ENCODE measurements around the gene ARF4. TPM values are rescaled to one million over a fixed set of nuclear protein-coding genes. Genes with fewer than 3 reads are reported as not detected.
"Not testable (repeated sequence)": the region's sequence is repeated elsewhere in the genome, so short reads cannot be mapped to it uniquely, and the experiment has no call there.

ARF4 gene
- total RNA-seq, 5 donors from 2014 or later (not counting 1 experiment from before 2014, with no cell fraction given), result 44.7 to 71.5 (median 47.3) TPM

GRCh38 chr3:57624801-57625200, 27.7 kb upstream of the ARF4 start:
- Histone ChIP-seq H3K9me3 (no peaks in the 10 kb centered on the region), H3K4me1 (ENCODE audit: control insufficient read depth in 1 of 2, extremely low read depth in 1 of 2, insufficient read depth in 2 of 2, low read length in 2 of 2) (no peaks in the 10 kb centered on the region), H3K27me3 (replicated peaks in 1 of 2; ENCODE audit: control insufficient read depth in 2 of 2, extremely low read depth in 1 of 2, insufficient read depth in 2 of 2, low read length in 1 of 2) (no peaks in the 10 kb centered on the region), H3K4me3 (ENCODE audit: control insufficient read depth in 1 of 2, extremely low read depth in 1 of 2, low read length in 1 of 2) (no peak overlapping the region), H3K36me3 (ENCODE audit: control insufficient read depth in 2 of 2, extremely low read depth in 1 of 2, insufficient read depth in 1 of 2, low read length in 1 of 2) (peaks cover 14 to 44% of the 10 kb centered on the region in 2 donors), H3K27ac (ENCODE audit: low read length) (no peak overlapping the region)
- POLR2A ChIA-PET, result no interaction called here
- ATAC-seq (replicated peaks in 1 of 4) (no peak), DNase-seq (no peak)
- H3K27ac Mint-ChIP-seq, result peak overlapping the region; percentile 13 to 55
- H3K36me3 Mint-ChIP-seq, result peaks cover 47% of the 10 kb centered on the region
- no peaks in the 10 kb centered on the region for H3K4me1 Mint-ChIP-seq
- H3K4me3 Mint-ChIP-seq, result no peak overlapping the region
- H3K27me3 Mint-ChIP-seq, result no peaks in the 10 kb centered on the region
- 100% methylated on average over 1 of the region's 3 CpGs for WGBS (ENCODE audit: insufficient coverage)
- no peaks in the 10 kb centered on the region for H3K9me3 Mint-ChIP-seq
- CTCF ChIA-PET, result no interaction called here

GRCh38 chr3:57622362-57622761, 25.2 kb upstream of the ARF4 start:
- Histone ChIP-seq H3K4me1 (ENCODE audit: control insufficient read depth in 1 of 2, extremely low read depth in 1 of 2, insufficient read depth in 2 of 2, low read length in 2 of 2) (no peaks in the 10 kb centered on the region), H3K4me3 (ENCODE audit: control insufficient read depth in 1 of 2, extremely low read depth in 1 of 2, low read length in 1 of 2) (no peak overlapping the region), H3K36me3 (ENCODE audit: control insufficient read depth in 2 of 2, extremely low read depth in 1 of 2, insufficient read depth in 1 of 2, low read length in 1 of 2) (peaks cover 13 to 24% of the 10 kb centered on the region in 2 donors), H3K9me3 (no peaks in the 10 kb centered on the region), H3K27me3 (replicated peaks in 1 of 2; ENCODE audit: control insufficient read depth in 2 of 2, extremely low read depth in 1 of 2, insufficient read depth in 2 of 2, low read length in 1 of 2) (no peaks in the 10 kb centered on the region), H3K27ac (ENCODE audit: low read length) (no peak overlapping the region)
- Mint-ChIP-seq H3K9me3 (no peaks in the 10 kb centered on the region), H3K4me3 (no peak overlapping the region), H3K4me1 (no peaks in the 10 kb centered on the region), H3K36me3 (peaks cover 33% of the 10 kb centered on the region), H3K27me3 (no peaks in the 10 kb centered on the region), H3K27ac (peak overlapping the region in 1 of 2 donors; percentile 23)
- ChIA-PET POLR2A (interaction anchor here in 1 of 2 donors (0.7 kb wide), 1 partner anchor 145 kb away, joined by 3 read pairs; no protein-coding TSS in a partner anchor), CTCF (no interaction called here)
- ATAC-seq (replicated peaks in 1 of 4) (no peak), DNase-seq (no peak)

GRCh38 chr3:57617739-57618138, 20.6 kb upstream of the ARF4 start:
- H3K9me3 Mint-ChIP-seq, result no peaks in the 10 kb centered on the region
- no peaks in the 10 kb centered on the region for H3K36me3 ChIP-seq (ENCODE audit: control insufficient read depth in 2 of 2, extremely low read depth in 1 of 2, insufficient read depth in 1 of 2, low read length in 1 of 2)
- ATAC-seq (replicated peaks in 1 of 4) (no peak), DNase-seq (no peak)
- no peaks in the 10 kb centered on the region for H3K9me3 ChIP-seq
- no peaks in the 10 kb centered on the region for H3K4me1 ChIP-seq (ENCODE audit: control insufficient read depth in 1 of 2, extremely low read depth in 1 of 2, insufficient read depth in 2 of 2, low read length in 2 of 2)
- POLR2A ChIA-PET, result no interaction called here
- no peaks in the 10 kb centered on the region for H3K27me3 Mint-ChIP-seq
- H3K4me3 ChIP-seq (ENCODE audit: control insufficient read depth in 1 of 2, extremely low read depth in 1 of 2, low read length in 1 of 2), result no peak overlapping the region
- H3K36me3 Mint-ChIP-seq, result peaks cover 19% of the 10 kb centered on the region
- H3K27me3 ChIP-seq (replicated peaks in 1 of 2; ENCODE audit: control insufficient read depth in 2 of 2, extremely low read depth in 1 of 2, insufficient read depth in 2 of 2, low read length in 1 of 2), result no peaks in the 10 kb centered on the region
- no peaks in the 10 kb centered on the region for H3K4me1 Mint-ChIP-seq
- H3K27ac ChIP-seq (ENCODE audit: low read length), result no peak overlapping the region
- WGBS (ENCODE audit: insufficient coverage), result no CpG with 5 or more reads among the region's 3 CpGs
- CTCF ChIA-PET, result no interaction called here
- H3K4me3 Mint-ChIP-seq, result no peak overlapping the region
- H3K27ac Mint-ChIP-seq, result no peak overlapping the region

- Histone ChIP-seq H3K4me1 (ENCODE audit: control insufficient read depth in 1 of 2, extremely low read depth in 1 of 2, insufficient read depth in 2 of 2, low read length in 2 of 2) (no peaks in the 10 kb centered on the region), H3K9me3 (no peaks in the 10 kb centered on the region), H3K4me3 (ENCODE audit: control insufficient read depth in 1 of 2, extremely low read depth in 1 of 2, low read length in 1 of 2) (no peak overlapping the region), H3K36me3 (ENCODE audit: control insufficient read depth in 2 of 2, extremely low read depth in 1 of 2, insufficient read depth in 1 of 2, low read length in 1 of 2) (no peaks in the 10 kb centered on the region), H3K27ac (ENCODE audit: low read length) (no peak overlapping the region), H3K27me3 (replicated peaks in 1 of 2; ENCODE audit: control insufficient read depth in 2 of 2, extremely low read depth in 1 of 2, insufficient read depth in 2 of 2, low read length in 1 of 2) (no peaks in the 10 kb centered on the region)
- 90% methylated on average over 1 of the region's 3 CpGs for WGBS (ENCODE audit: insufficient coverage)
- H3K36me3 Mint-ChIP-seq, result peaks cover 19% of the 10 kb centered on the region
- H3K4me3 Mint-ChIP-seq, result no peak overlapping the region
- ChIA-PET CTCF (no interaction called here), POLR2A (no interaction called here)
- peaks cover 0 to 4% (median 2%) of the 10 kb centered on the region in 3 donors for H3K4me1 Mint-ChIP-seq
- DNase-seq (no peak), ATAC-seq (replicated peaks in 1 of 4) (no peak)
- no peaks in the 10 kb centered on the region for H3K9me3 Mint-ChIP-seq
- H3K27ac Mint-ChIP-seq, result no peak overlapping the region
- no peaks in the 10 kb centered on the region for H3K27me3 Mint-ChIP-seq
These were observed 19.1 kb upstream of the ARF4 start for GRCh38 chr3:57616233-57616632.

GRCh38 chr3:57611870-57612269, 14.7 kb upstream of the ARF4 start:
- H3K27me3 Mint-ChIP-seq; CTCF ChIA-PET; H3K27me3 ChIP-seq (replicated peaks in 1 of 2; ENCODE audit: control insufficient read depth in 2 of 2, extremely low read depth in 1 of 2, insufficient read depth in 2 of 2, low read length in 1 of 2); H3K36me3 ChIP-seq (ENCODE audit: control insufficient read depth in 2 of 2, extremely low read depth in 1 of 2, insufficient read depth in 1 of 2, low read length in 1 of 2); H3K27ac ChIP-seq (ENCODE audit: low read length); H3K4me3 ChIP-seq (ENCODE audit: control insufficient read depth in 1 of 2, extremely low read depth in 1 of 2, low read length in 1 of 2); ATAC-seq (replicated peaks in 1 of 4); H3K4me1 ChIP-seq (ENCODE audit: control insufficient read depth in 1 of 2, extremely low read depth in 1 of 2, insufficient read depth in 2 of 2, low read length in 2 of 2); H3K9me3 ChIP-seq; H3K4me3 Mint-ChIP-seq; DNase-seq; H3K4me1 Mint-ChIP-seq; POLR2A ChIA-PET; H3K27ac Mint-ChIP-seq: not testable (repeated sequence)
- WGBS (ENCODE audit: insufficient coverage), result no CpG with 5 or more reads among the region's 5 CpGs
- Mint-ChIP-seq H3K36me3 (peaks cover 41% of the 10 kb centered on the region), H3K9me3 (peaks cover 0 to 17% (median 7%) of the 10 kb centered on the region in 3 donors)

- Histone ChIP-seq H3K4me1 (ENCODE audit: control insufficient read depth in 1 of 2, extremely low read depth in 1 of 2, insufficient read depth in 2 of 2, low read length in 2 of 2) (no peaks in the 10 kb centered on the region), H3K27me3 (replicated peaks in 1 of 2; ENCODE audit: control insufficient read depth in 2 of 2, extremely low read depth in 1 of 2, insufficient read depth in 2 of 2, low read length in 1 of 2) (no peaks in the 10 kb centered on the region), H3K9me3 (no peaks in the 10 kb centered on the region), H3K27ac (ENCODE audit: low read length) (no peak overlapping the region), H3K36me3 (ENCODE audit: control insufficient read depth in 2 of 2, extremely low read depth in 1 of 2, insufficient read depth in 1 of 2, low read length in 1 of 2) (peaks cover 3% of the 10 kb centered on the region in 2 donors), H3K4me3 (ENCODE audit: control insufficient read depth in 1 of 2, extremely low read depth in 1 of 2, low read length in 1 of 2) (no peak overlapping the region)
- Mint-ChIP-seq H3K9me3 (peaks cover 0 to 27% (median 7%) of the 10 kb centered on the region in 3 donors), H3K27ac (no peak overlapping the region), H3K4me3 (no peak overlapping the region), H3K36me3 (peaks cover 51% of the 10 kb centered on the region), H3K4me1 (peaks cover 4 to 9% (median 5%) of the 10 kb centered on the region in 3 donors), H3K27me3 (no peaks in the 10 kb centered on the region)
- ATAC-seq (replicated peaks in 1 of 4) (no peak), DNase-seq (no peak)
- CTCF ChIA-PET, result no interaction called here
- POLR2A ChIA-PET, result interaction anchor here in 1 of 2 donors (0.6 kb wide), 2 partner anchors 36 to 787 kb away, joined by 4 to 9 read pairs; no protein-coding TSS in a partner anchor
These were observed 8.5 kb upstream of the ARF4 start for GRCh38 chr3:57605683-57606082.

GRCh38 chr3:57604971-57605370, 7.8 kb upstream of the ARF4 start:
- H3K4me1 ChIP-seq (ENCODE audit: control insufficient read depth in 1 of 2, extremely low read depth in 1 of 2, insufficient read depth in 2 of 2, low read length in 2 of 2), result no peaks in the 10 kb centered on the region
- Mint-ChIP-seq H3K27me3 (no peaks in the 10 kb centered on the region), H3K4me3 (no peak overlapping the region), H3K4me1 (peaks cover 5 to 9% (median 6%) of the 10 kb centered on the region in 3 donors), H3K36me3 (peaks cover 44% of the 10 kb centered on the region), H3K27ac (no peak overlapping the region), H3K9me3 (peaks cover 0 to 23% (median 7%) of the 10 kb centered on the region in 3 donors)
- DNase-seq (no peak), ATAC-seq (replicated peaks in 1 of 4) (no peak)
- no peaks in the 10 kb centered on the region for H3K27me3 ChIP-seq (replicated peaks in 1 of 2; ENCODE audit: control insufficient read depth in 2 of 2, extremely low read depth in 1 of 2, insufficient read depth in 2 of 2, low read length in 1 of 2)
- peaks cover 3% of the 10 kb centered on the region in 2 donors for H3K36me3 ChIP-seq (ENCODE audit: control insufficient read depth in 2 of 2, extremely low read depth in 1 of 2, insufficient read depth in 1 of 2, low read length in 1 of 2)
- CTCF ChIA-PET, result interaction anchor here in 1 of 2 donors (0.5 kb wide), 1 partner anchor 77 kb away, joined by 11 read pairs; no protein-coding TSS in a partner anchor
- no peak overlapping the region for H3K27ac ChIP-seq (ENCODE audit: low read length)
- WGBS (ENCODE audit: insufficient coverage), result no CpG with 5 or more reads among the region's 2 CpGs
- H3K9me3 ChIP-seq, result no peaks in the 10 kb centered on the region
- POLR2A ChIA-PET, result interaction anchor here in 1 of 2 donors (0.6 kb wide), 1 partner anchor 786 kb away, joined by 4 read pairs; no protein-coding TSS in a partner anchor
- H3K4me3 ChIP-seq (ENCODE audit: control insufficient read depth in 1 of 2, extremely low read depth in 1 of 2, low read length in 1 of 2), result no peak overlapping the region
